ENCODE measurements around the gene TTF1. TPM values are rescaled to one million over a fixed set of nuclear protein-coding genes. Genes with fewer than 3 reads are reported as not detected.

Gene TTF1
- total RNA-seq, 1 experiment from 2014 or later, result 16.0 TPM

- CTCF ChIA-PET, result no interaction called here
Measured at GRCh38 chr9:132334364-132334763, 72.3 kb downstream of the TTF1 start.

GRCh38 chr9:132333556-132333955, 73.1 kb downstream of the TTF1 start:
- H3F3A ChIP-seq (ENCODE audit: insufficient read depth, low read depth), result no peaks in the 10 kb centered on the region
- intact Hi-C loops (cut with micrococcal nuclease; ENCODE audit: unreplicated experiment), result no loop called here
- no peaks in the 10 kb centered on the region for H3K9me2 ChIP-seq (ENCODE audit: insufficient read depth)
- no peaks in the 10 kb centered on the region for H3K9me3 ChIP-seq (ENCODE audit: insufficient read depth, low read depth)
- H3K4me3 ChIP-seq, result no peak overlapping the region
- CTCF ChIA-PET, result no interaction called here
- no peak overlapping the region for H2AFZ ChIP-seq
- POLR2A ChIA-PET (ENCODE audit: unreplicated experiment), result no interaction called here
- H3K27me3 ChIP-seq (ENCODE audit: insufficient read depth, low read depth), result no peaks in the 10 kb centered on the region
- no peaks in the 10 kb centered on the region for H3K4me1 ChIP-seq (replicated peaks; ENCODE audit: insufficient read depth)
- peaks cover 58% of the 10 kb centered on the region for H3K36me3 ChIP-seq (ENCODE audit: low read depth)
- no peaks in the 10 kb centered on the region for H3K79me2 ChIP-seq (ENCODE audit: low read depth)
- no peak overlapping the region for H3K4me2 ChIP-seq
- no TSS peak for BruUV-seq (replicated peaks)
- H3K27ac ChIP-seq, result no peak overlapping the region
- no peaks in the 10 kb centered on the region for H4K20me1 ChIP-seq (ENCODE audit: insufficient read depth)
- no peak for DNase-seq
- TF ChIP-seq CTCF (conservative IDR thresholded peaks at IDR 0.05), result no peak
- no peak for TF ChIP-seq EZH2 (IDR thresholded peaks at IDR 0.05; ENCODE audit: low read depth)

More at GRCh38 chr9:132334364-132334763, 72.3 kb downstream of the TTF1 start:
- no peak overlapping the region for H3K27ac ChIP-seq
- no peak overlapping the region for H3K4me2 ChIP-seq
- intact Hi-C loops (cut with micrococcal nuclease; ENCODE audit: unreplicated experiment), result no loop called here
- no peaks in the 10 kb centered on the region for H3K4me1 ChIP-seq (replicated peaks; ENCODE audit: insufficient read depth)
- H3K36me3 ChIP-seq (ENCODE audit: low read depth), result peaks cover 49% of the 10 kb centered on the region
- no peaks in the 10 kb centered on the region for H3K79me2 ChIP-seq (ENCODE audit: low read depth)
- H4K20me1 ChIP-seq (ENCODE audit: insufficient read depth), result no peaks in the 10 kb centered on the region
- no peaks in the 10 kb centered on the region for H3F3A ChIP-seq (ENCODE audit: insufficient read depth, low read depth)
- no peaks in the 10 kb centered on the region for H3K9me3 ChIP-seq (ENCODE audit: insufficient read depth, low read depth)
- no peak for DNase-seq
- no peaks in the 10 kb centered on the region for H3K9me2 ChIP-seq (ENCODE audit: insufficient read depth)
- H2AFZ ChIP-seq, result no peak overlapping the region
- no peak overlapping the region for H3K4me3 ChIP-seq
- BruUV-seq (replicated peaks), result no TSS peak
- H3K27me3 ChIP-seq (ENCODE audit: insufficient read depth, low read depth), result no peaks in the 10 kb centered on the region
- TF ChIP-seq CTCF (conservative IDR thresholded peaks at IDR 0.05) (no peak), EZH2 (IDR thresholded peaks at IDR 0.05; ENCODE audit: low read depth) (no peak)
- POLR2A ChIA-PET (ENCODE audit: unreplicated experiment), result no interaction called here

GRCh38 chr9:132328580-132328979, 78.1 kb downstream of the TTF1 start:
- no peak overlapping the region for H3K27ac ChIP-seq
- TF ChIP-seq EZH2 (IDR thresholded peaks at IDR 0.05; ENCODE audit: low read depth), result no peak
- TF ChIP-seq CTCF (conservative IDR thresholded peaks at IDR 0.05), result no peak
- ChIA-PET POLR2A (ENCODE audit: unreplicated experiment) (no interaction called here), CTCF (no interaction called here)
- H3K36me3 ChIP-seq (ENCODE audit: low read depth), result peaks cover 39% of the 10 kb centered on the region
- no peaks in the 10 kb centered on the region for H3F3A ChIP-seq (ENCODE audit: insufficient read depth, low read depth)
- BruUV-seq (replicated peaks), result no TSS peak
- no peaks in the 10 kb centered on the region for H3K9me3 ChIP-seq (ENCODE audit: insufficient read depth, low read depth)
- H3K9me2 ChIP-seq (ENCODE audit: insufficient read depth), result no peaks in the 10 kb centered on the region
- H2AFZ ChIP-seq, result no peak overlapping the region
- no peaks in the 10 kb centered on the region for H3K4me1 ChIP-seq (replicated peaks; ENCODE audit: insufficient read depth)
- no peak overlapping the region for H3K4me3 ChIP-seq
- intact Hi-C loops (cut with micrococcal nuclease; ENCODE audit: unreplicated experiment), result loop anchor here (1.0 kb wide), 1 partner anchor 12 kb away; no protein-coding TSS in a partner anchor
- no peak for DNase-seq
- H3K4me2 ChIP-seq, result no peak overlapping the region
- H3K79me2 ChIP-seq (ENCODE audit: low read depth), result no peaks in the 10 kb centered on the region
- no peaks in the 10 kb centered on the region for H3K27me3 ChIP-seq (ENCODE audit: insufficient read depth, low read depth)
- H4K20me1 ChIP-seq (ENCODE audit: insufficient read depth), result no peaks in the 10 kb centered on the region

Data from PC-9 (cell line).